ENCODE data around the gene RPS28.

- no peak; the same call in 1 of the 2 replicates for TF ChIP-seq CTCF (conservative IDR thresholded peaks at IDR 0.05; ENCODE audit: low read depth, low read length)
- no peak for TF ChIP-seq EZH2 (IDR thresholded peaks at IDR 0.05; ENCODE audit: borderline replicate concordance, low read depth, low read length, poor library complexity, severe bottlenecking)
Observed at GRCh38 chr19:8321067-8321985, at the start of gene RPS28, which contains the start of gene NDUFA7.
